ENCODE measurements around the gene KMT2B.
A peak's percentile ranks its signal among the peaks of the same experiment; 100 is the strongest.

KMT2B gene

DNA sequence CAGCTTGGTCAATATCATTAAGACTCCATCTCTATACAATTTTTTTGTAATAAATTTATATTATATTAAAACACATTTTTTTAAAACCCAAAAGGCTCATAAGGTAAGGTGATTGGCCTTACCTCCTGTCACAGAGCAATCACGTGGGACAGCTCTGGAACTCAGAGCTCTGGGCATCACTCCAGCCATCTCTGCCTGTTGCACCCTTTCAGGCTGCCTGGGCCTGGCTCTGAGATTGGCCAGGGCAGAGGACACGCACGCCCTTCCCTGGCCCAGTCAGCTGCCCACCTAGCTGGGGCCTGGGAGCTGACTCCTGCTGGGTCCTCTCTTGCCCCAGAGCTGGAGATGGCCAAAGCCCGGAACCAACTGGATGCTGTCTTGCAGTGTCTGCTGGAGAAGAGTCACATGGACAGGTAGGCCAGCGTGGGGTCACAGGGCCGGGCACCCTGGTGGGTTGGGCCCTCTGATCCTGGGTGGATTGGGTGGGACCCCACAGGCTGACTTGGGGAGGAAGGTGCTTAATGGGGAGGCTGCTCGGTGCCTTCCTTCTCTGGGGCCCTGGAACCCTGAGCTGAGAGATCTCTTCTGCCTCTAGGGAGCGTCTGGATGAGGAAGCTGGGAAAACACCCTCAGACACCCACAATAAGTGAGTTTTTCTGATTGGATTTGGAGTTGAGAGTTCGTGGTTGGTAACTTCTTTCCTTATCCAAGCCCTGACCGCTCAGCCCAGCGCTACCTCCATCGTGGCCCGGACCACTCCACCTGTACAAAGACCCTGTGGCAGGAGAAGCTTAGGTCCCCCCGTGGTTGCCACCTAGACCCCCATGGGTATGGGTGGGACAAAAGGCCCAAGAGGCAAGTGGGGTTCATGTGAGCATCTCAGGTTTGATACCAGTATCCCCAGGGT, 34.3 kb downstream of the KMT2B start:
- no peaks in the 10 kb centered on the region for H3K9me3 ChIP-seq (ENCODE audit: control insufficient read depth, low read length)
- peaks cover 35% of the 10 kb centered on the region for H3K4me1 ChIP-seq (ENCODE audit: control insufficient read depth, insufficient read depth, low read length)
- peaks cover 18% of the 10 kb centered on the region for H3K27me3 ChIP-seq (ENCODE audit: control insufficient read depth, insufficient read depth, low read length)
- H3K9ac ChIP-seq (ENCODE audit: low read length), result no peak overlapping the region
- peaks cover 12% of the 10 kb centered on the region for H3K36me3 ChIP-seq (ENCODE audit: control insufficient read depth, insufficient read depth, low read length)
- H3K4me3 ChIP-seq (ENCODE audit: low read length), result no peak overlapping the region

- Histone ChIP-seq H3K9me3 (ENCODE audit: control insufficient read depth, low read length) (no peaks in the 10 kb centered on the region), H3K36me3 (ENCODE audit: control insufficient read depth, insufficient read depth, low read length) (peaks cover 12% of the 10 kb centered on the region), H3K4me1 (ENCODE audit: control insufficient read depth, insufficient read depth, low read length) (peaks cover 37% of the 10 kb centered on the region), H3K27me3 (ENCODE audit: control insufficient read depth, insufficient read depth, low read length) (peaks cover 18% of the 10 kb centered on the region), H3K9ac (ENCODE audit: low read length) (no peak overlapping the region), H3K4me3 (ENCODE audit: low read length) (no peak overlapping the region)
Measured at GRCh38 chr19:35752746-35753350, 35.0 kb downstream of the KMT2B start.

- Histone ChIP-seq H3K9ac (ENCODE audit: low read length) (no peak overlapping the region), H3K4me3 (ENCODE audit: low read length) (no peak overlapping the region), H3K36me3 (ENCODE audit: control insufficient read depth, insufficient read depth, low read length) (peaks cover 12% of the 10 kb centered on the region), H3K9me3 (ENCODE audit: control insufficient read depth, low read length) (no peaks in the 10 kb centered on the region), H3K4me1 (ENCODE audit: control insufficient read depth, insufficient read depth, low read length) (peaks cover 36% of the 10 kb centered on the region), H3K27me3 (ENCODE audit: control insufficient read depth, insufficient read depth, low read length) (peaks cover 18% of the 10 kb centered on the region)
Measured at GRCh38 chr19:35753634-35754369, 36.0 kb downstream of the KMT2B start.

DNA sequence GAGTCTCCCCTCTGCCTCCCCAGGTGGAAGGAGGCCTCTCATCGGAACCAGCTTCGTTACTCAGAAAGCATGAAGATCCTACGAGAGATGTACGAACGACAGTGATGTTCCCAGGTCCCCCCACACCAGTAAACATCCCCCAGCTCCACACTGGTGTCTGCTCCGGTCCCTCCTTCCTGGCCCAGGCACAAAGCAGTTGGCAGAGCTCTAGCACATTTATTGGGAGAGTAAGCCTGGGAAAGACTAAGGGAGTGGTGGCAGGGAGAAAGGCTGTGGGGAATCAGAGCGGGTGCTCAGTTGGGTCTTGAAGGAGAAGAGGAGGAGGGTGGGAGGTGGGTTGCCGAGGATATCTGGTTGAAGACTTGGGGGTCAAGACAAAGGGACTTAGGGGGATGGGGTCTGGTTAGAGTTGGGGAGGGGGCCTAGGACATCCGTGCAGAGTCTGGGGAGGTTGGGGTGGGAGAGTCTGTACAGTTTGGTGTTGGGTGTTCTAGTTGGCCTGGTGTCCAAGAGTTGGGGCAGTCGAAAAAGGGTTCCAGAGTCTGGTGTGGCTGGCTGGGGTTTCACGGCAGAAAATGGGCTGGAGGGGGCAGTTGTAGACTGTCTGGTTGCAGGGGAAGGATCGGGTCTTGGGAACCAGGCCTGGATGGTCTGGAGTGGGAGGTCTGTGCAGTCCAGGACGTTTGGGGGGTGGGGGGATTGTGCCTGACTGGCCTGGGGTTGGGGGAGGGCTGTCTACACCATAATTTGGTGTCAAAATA, 36.7 kb downstream of the KMT2B start:
- Histone ChIP-seq H3K27me3 (ENCODE audit: control insufficient read depth, insufficient read depth, low read length) (peaks cover 18% of the 10 kb centered on the region), H3K36me3 (ENCODE audit: control insufficient read depth, insufficient read depth, low read length) (peaks cover 12% of the 10 kb centered on the region), H3K9ac (ENCODE audit: low read length) (no peak overlapping the region), H3K9me3 (ENCODE audit: control insufficient read depth, low read length) (no peaks in the 10 kb centered on the region), H3K4me1 (ENCODE audit: control insufficient read depth, insufficient read depth, low read length) (peaks cover 37% of the 10 kb centered on the region), H3K4me3 (ENCODE audit: low read length) (no peak overlapping the region)

- H3K4me3 ChIP-seq (ENCODE audit: low read length), result no peak overlapping the region
- H3K27me3 ChIP-seq (ENCODE audit: control insufficient read depth, insufficient read depth, low read length), result peaks cover 18% of the 10 kb centered on the region
- peaks cover 12% of the 10 kb centered on the region for H3K36me3 ChIP-seq (ENCODE audit: control insufficient read depth, insufficient read depth, low read length)
- H3K4me1 ChIP-seq (ENCODE audit: control insufficient read depth, insufficient read depth, low read length), result peaks cover 37% of the 10 kb centered on the region
- H3K9me3 ChIP-seq (ENCODE audit: control insufficient read depth, low read length), result no peaks in the 10 kb centered on the region
- H3K9ac ChIP-seq (ENCODE audit: low read length), result peak overlapping the region; percentile 50
Measured at GRCh38 chr19:35755131-35755549, 37.3 kb downstream of the KMT2B start.

GRCh38 chr19:35755550-35756376, 38.0 kb downstream of the KMT2B start:
- peaks cover 37% of the 10 kb centered on the region for H3K4me1 ChIP-seq (ENCODE audit: control insufficient read depth, insufficient read depth, low read length)
- peaks cover 18% of the 10 kb centered on the region for H3K27me3 ChIP-seq (ENCODE audit: control insufficient read depth, insufficient read depth, low read length)
- no peaks in the 10 kb centered on the region for H3K9me3 ChIP-seq (ENCODE audit: control insufficient read depth, low read length)
- peak overlapping the region; percentile 8 for H3K4me3 ChIP-seq (ENCODE audit: low read length)
- H3K36me3 ChIP-seq (ENCODE audit: control insufficient read depth, insufficient read depth, low read length), result peaks cover 12% of the 10 kb centered on the region
- peak overlapping the region; percentile 50 for H3K9ac ChIP-seq (ENCODE audit: low read length)

- H3K9ac ChIP-seq (ENCODE audit: low read length), result peak within 1 kb of the TSS; percentile 54
- peaks cover 12% of the 10 kb centered on the region for H3K36me3 ChIP-seq (ENCODE audit: control insufficient read depth, insufficient read depth, low read length)
- no peaks in the 10 kb centered on the region for H3K9me3 ChIP-seq (ENCODE audit: control insufficient read depth, low read length)
- H3K4me3 ChIP-seq (ENCODE audit: low read length), result peak within 1 kb of the TSS; percentile 25
- H3K4me1 ChIP-seq (ENCODE audit: control insufficient read depth, insufficient read depth, low read length), result peaks cover 37% of the 10 kb centered on the region
- peaks cover 18% of the 10 kb centered on the region for H3K27me3 ChIP-seq (ENCODE audit: control insufficient read depth, insufficient read depth, low read length)
Measured at GRCh38 chr19:35756377-35757230, 38.8 kb downstream of the KMT2B start, which contains the start of gene HSPB6. Gene HSPB6, minus strand, starts transcription at chr19:35757029. Its CDS starts 21 bp downstream, at chr19:35757008.

GRCh38 chr19:35757231-35757748, 39.5 kb downstream of the KMT2B start:
- Histone ChIP-seq H3K36me3 (ENCODE audit: control insufficient read depth, insufficient read depth, low read length) (peaks cover 12% of the 10 kb centered on the region), H3K9me3 (ENCODE audit: control insufficient read depth, low read length) (no peaks in the 10 kb centered on the region), H3K9ac (ENCODE audit: low read length) (peak overlapping the region; percentile 54), H3K27me3 (ENCODE audit: control insufficient read depth, insufficient read depth, low read length) (peaks cover 18% of the 10 kb centered on the region), H3K4me1 (ENCODE audit: control insufficient read depth, insufficient read depth, low read length) (peaks cover 37% of the 10 kb centered on the region), H3K4me3 (ENCODE audit: low read length) (peak overlapping the region; percentile 25)

- peak within 1 kb of the TSS; percentile 92 for H3K9ac ChIP-seq (ENCODE audit: low read length)
- H3K9me3 ChIP-seq (ENCODE audit: control insufficient read depth, low read length), result no peaks in the 10 kb centered on the region
- H3K36me3 ChIP-seq (ENCODE audit: control insufficient read depth, insufficient read depth, low read length), result peaks cover 7% of the 10 kb centered on the region
- peaks cover 18% of the 10 kb centered on the region for H3K27me3 ChIP-seq (ENCODE audit: control insufficient read depth, insufficient read depth, low read length)
- peak within 1 kb of the TSS; percentile 91 for H3K4me3 ChIP-seq (ENCODE audit: low read length)
- H3K4me1 ChIP-seq (ENCODE audit: control insufficient read depth, insufficient read depth, low read length), result peaks cover 37% of the 10 kb centered on the region
Measured at GRCh38 chr19:35757749-35758608, 40.2 kb downstream of the KMT2B start, which contains the start of gene PROSER3. Gene PROSER3, plus strand, starts transcription at chr19:35758176. Its CDS starts 40 bp downstream, at chr19:35758216.
